Neuronal stem cell (in vitro differentiated cells): Measurements from ENCODE around the gene POU2F2.

Source experiments
- DNase-seq: peaks from one replicate; pipeline ENCODE4 v3.0.0-alpha.2; 2013; ENCODE audit warnings: low spot score
- H2AFZ ChIP-seq: one replicate; pipeline ENCODE4 v1.6.1; 2013; ENCODE audit warnings: mild to moderate bottlenecking, low read length, inconsistent platforms
- H2AK5ac ChIP-seq: 2 replicates; pipeline ENCODE4 v1.6.1; 2013; ENCODE audit warnings: low read depth, mild to moderate bottlenecking, inconsistent platforms, low read length, moderate library complexity, mixed read lengths
- H2BK120ac ChIP-seq: 2 replicates; pipeline ENCODE4 v1.6.1; 2013; ENCODE audit warnings: low read depth, mild to moderate bottlenecking, inconsistent platforms, low read length, moderate library complexity, mixed read lengths
- H2BK12ac ChIP-seq: one replicate; pipeline ENCODE4 v1.6.1; 2013; ENCODE audit warnings: low read length, inconsistent platforms
- H2BK15ac ChIP-seq: 2 replicates; pipeline ENCODE4 v1.6.1; 2013; ENCODE audit warnings: mild to moderate bottlenecking, low read length, inconsistent platforms, mixed read lengths
- H2BK5ac ChIP-seq: one replicate; pipeline ENCODE4 v1.6.1; 2013; ENCODE audit warnings: inconsistent platforms, mild to moderate bottlenecking, low read length, moderate library complexity
- H3K14ac ChIP-seq: one replicate; pipeline ENCODE4 v1.6.1; 2013; ENCODE audit warnings: low read length, inconsistent platforms
- H3K18ac ChIP-seq: 2 replicates; pipeline ENCODE4 v1.6.1; 2013; ENCODE audit warnings: low read length, inconsistent platforms
- H3K23ac ChIP-seq: 2 replicates; pipeline ENCODE4 v1.6.1; 2013; ENCODE audit warnings: low read depth, mild to moderate bottlenecking, mixed read lengths, low read length, inconsistent platforms; ENCODE audit not compliant: poor library complexity
- H3K27ac ChIP-seq: replicated peaks from 3 replicates; pipeline ENCODE4 v1.5.1; 2013; ENCODE audit warnings: low read length, inconsistent platforms
- H3K27me3 ChIP-seq, 3 experiments: 2 replicates each; pipeline ENCODE4 v1.6.1; 2013; ENCODE audit warnings: low read length in 3 of 3, mild to moderate bottlenecking in 2 of 3, inconsistent platforms in 1 of 3, low read depth in 1 of 3, mixed read lengths in 1 of 3, moderate library complexity in 1 of 3; ENCODE audit not compliant: control insufficient read depth in 3 of 3, insufficient read depth in 3 of 3
- H3K36me3 ChIP-seq, 2 donors: replicated peaks in 1 of 2; 2 replicates each; pipeline ENCODE4 v1.6.1; 2013; ENCODE audit warnings: low read length in 2 of 2; ENCODE audit not compliant: control insufficient read depth in 2 of 2, insufficient read depth in 2 of 2
- H3K4ac ChIP-seq: 2 replicates; pipeline ENCODE4 v1.6.1; 2013; ENCODE audit warnings: inconsistent platforms, mild to moderate bottlenecking, low read length, moderate library complexity
- H3K4me1 ChIP-seq, 2 donors: 1 replicate in 1 of 2; 2 replicates in 1 of 2; pipeline ENCODE4 v1.6.1; 2013; ENCODE audit warnings: low read length in 2 of 2, low read depth in 1 of 2; ENCODE audit not compliant: control insufficient read depth in 2 of 2, insufficient read depth in 1 of 2
- H3K4me2 ChIP-seq: one replicate; pipeline ENCODE4 v1.6.1; 2013; ENCODE audit warnings: mild to moderate bottlenecking, low read length, inconsistent platforms; ENCODE audit not compliant: insufficient read depth, poor library complexity, severe bottlenecking
- H3K4me3 ChIP-seq, 2 donors: 2 replicates each; pipeline ENCODE4 v1.5.1; 2013; ENCODE audit warnings: low read length in 2 of 2, mild to moderate bottlenecking in 2 of 2, inconsistent platforms in 1 of 2, moderate library complexity in 1 of 2
- H3K79me1 ChIP-seq: one replicate; pipeline ENCODE4 v1.6.1; 2013; ENCODE audit warnings: low read depth, mild to moderate bottlenecking, inconsistent platforms, low read length, moderate library complexity
- H3K9ac ChIP-seq: one replicate; pipeline ENCODE4 v1.6.1; 2013; ENCODE audit warnings: mild to moderate bottlenecking, low read depth, low read length, inconsistent platforms; ENCODE audit not compliant: poor library complexity
- H3K9me3 ChIP-seq, 2 donors: replicated peaks in 1 of 2; 2 replicates each; pipeline versions ENCODE3 to v1.6.1; 2013; ENCODE audit warnings: low read length in 2 of 2, mild to moderate bottlenecking in 2 of 2, inconsistent platforms in 1 of 2, low read depth in 1 of 2, mixed read lengths in 1 of 2, moderate library complexity in 1 of 2; ENCODE audit not compliant: control insufficient read depth in 2 of 2, insufficient read depth in 1 of 2
- H4K8ac ChIP-seq: one replicate; pipeline ENCODE4 v1.6.1; 2013; ENCODE audit warnings: low read depth, mild to moderate bottlenecking, inconsistent platforms, low read length, moderate library complexity
- H4K91ac ChIP-seq: one replicate; pipeline ENCODE4 v1.6.1; 2013; ENCODE audit warnings: low read length, low read depth, mild to moderate bottlenecking, inconsistent platforms; ENCODE audit not compliant: poor library complexity
- WGBS, 2 donors: extraction: QIAGEN DNeasy Blood & Tissue Kit; methylation state at CpG; one replicate each; pipeline ENCODE4 v1.1.7; 2013; ENCODE audit warnings: missing lambda C conversion rate in 2 of 2, mixed read lengths in 1 of 2; ENCODE audit not compliant: insufficient read length in 2 of 2, insufficient replicate concordance in 1 of 2; ENCODE audit errors: extremely low coverage in 2 of 2; 5-methylcytosine and 5-hydroxymethylcytosine counted together

Gene POU2F2

DNA sequence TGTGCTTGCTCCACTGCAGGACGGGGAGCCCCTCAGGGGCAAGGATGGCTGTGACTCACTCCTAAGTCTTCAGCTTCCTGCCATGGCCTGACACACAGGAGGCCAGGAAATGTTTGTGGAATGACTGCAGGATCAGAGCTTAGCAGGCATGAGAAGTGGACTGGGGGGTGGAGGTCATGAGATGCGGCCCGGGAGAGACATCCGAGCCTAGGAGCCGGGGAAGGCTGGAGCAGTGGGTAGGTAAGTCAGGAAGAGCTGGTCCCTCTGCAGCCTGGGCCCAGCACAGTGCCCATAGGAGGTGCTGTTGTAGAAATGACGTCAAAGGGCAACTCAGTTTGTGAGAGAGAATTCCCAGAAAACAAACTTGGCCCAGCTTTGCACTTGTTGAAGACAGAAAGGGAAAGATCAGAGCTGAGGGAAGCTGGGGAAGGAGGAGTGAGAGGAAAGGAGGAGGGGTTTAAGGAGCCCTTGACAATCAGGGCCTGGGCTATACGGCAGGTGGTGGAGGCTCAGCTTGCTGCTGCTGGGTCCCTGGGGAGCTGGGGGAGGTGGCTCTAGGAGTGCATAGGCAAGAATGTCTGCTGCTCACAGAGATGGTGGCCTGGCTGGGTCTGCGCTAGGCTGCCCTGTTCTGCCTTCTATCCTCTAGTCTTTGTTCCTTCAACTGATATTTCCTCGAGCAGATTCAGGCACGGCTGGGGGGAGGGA, 18.5 kb downstream of the POU2F2 start:
- peaks cover 0 to 7% (median 0%) of the 10 kb centered on the region in 3 experiments for H3K27me3 ChIP-seq
- H3K23ac ChIP-seq, result no peak overlapping the region
- no peak overlapping the region for H3K18ac ChIP-seq
- H3K9ac ChIP-seq, result peak overlapping the region; percentile 13
- H4K91ac ChIP-seq, result no peak overlapping the region
- no peaks in the 10 kb centered on the region for H3K9me3 ChIP-seq
- no peaks in the 10 kb centered on the region for H3K79me1 ChIP-seq
- no peak overlapping the region for H2BK12ac ChIP-seq
- no peak for DNase-seq
- no peak overlapping the region for H2BK15ac ChIP-seq
- H3K14ac ChIP-seq, result peak overlapping the region; percentile 32
- no peak overlapping the region for H4K8ac ChIP-seq
- H2BK120ac ChIP-seq, result no peak overlapping the region
- H2AK5ac ChIP-seq, result no peak overlapping the region
- no peak overlapping the region for H2BK5ac ChIP-seq
- no peak overlapping the region for H3K4me3 ChIP-seq
- no peaks in the 10 kb centered on the region for H3K36me3 ChIP-seq
- peak overlapping the region; percentile 25 for H2AFZ ChIP-seq
- no CpG with 5 or more reads among the region's 10 CpGs for WGBS, 2 donors
- no peak overlapping the region for H3K4ac ChIP-seq
- H3K4me2 ChIP-seq, result no peak overlapping the region
- H3K27ac ChIP-seq, result no peak overlapping the region
- H3K4me1 ChIP-seq, result peaks cover 0 to 13% of the 10 kb centered on the region in 2 donors

DNA sequence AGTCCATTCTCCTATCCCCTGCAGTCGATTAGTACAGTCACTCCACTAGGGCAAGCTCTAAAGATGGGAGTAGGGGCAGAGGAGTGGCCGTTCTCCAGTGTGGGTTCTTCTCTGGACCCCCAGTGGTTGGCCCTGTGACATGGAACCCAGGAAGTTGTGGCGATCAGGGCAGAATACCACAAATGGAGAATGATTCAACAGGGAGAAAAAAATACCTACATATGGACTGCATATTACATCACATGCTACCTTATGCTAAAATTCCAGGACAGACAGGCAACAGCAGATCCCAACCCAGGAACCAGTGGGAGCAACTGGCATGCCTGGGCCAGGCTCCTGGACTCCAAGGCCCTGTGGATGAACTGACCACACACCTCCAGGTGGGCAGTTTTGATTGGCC, 20.4 kb downstream of the POU2F2 start:
- Histone ChIP-seq H4K91ac (no peak overlapping the region), H3K27ac (no peak overlapping the region), H3K36me3 (no peaks in the 10 kb centered on the region), H3K23ac (no peak overlapping the region), H2BK15ac (no peak overlapping the region), H3K79me1 (no peaks in the 10 kb centered on the region), H3K4me1 (peaks cover 0 to 13% of the 10 kb centered on the region in 2 donors), H2BK120ac (no peak overlapping the region), H4K8ac (no peak overlapping the region), H3K14ac (no peak overlapping the region), H3K27me3 (peaks cover 0 to 7% (median 0%) of the 10 kb centered on the region in 3 experiments), H3K4me2 (no peak overlapping the region), H3K9me3 (no peaks in the 10 kb centered on the region), H3K4me3 (no peak overlapping the region), H2AFZ (no peak overlapping the region), H2BK12ac (no peak overlapping the region), H2BK5ac (no peak overlapping the region), H3K9ac (no peak overlapping the region), H3K18ac (no peak overlapping the region), H3K4ac (no peak overlapping the region), H2AK5ac (no peak overlapping the region)
- no CpG with 5 or more reads among the region's 3 CpGs for WGBS, 2 donors
- no peak for DNase-seq

GRCh38 chr19:42111384-42111783, 20.9 kb downstream of the POU2F2 start:
- no peak overlapping the region for H4K91ac ChIP-seq
- H3K27ac ChIP-seq, result no peak overlapping the region
- no peak overlapping the region for H3K4me2 ChIP-seq
- no peaks in the 10 kb centered on the region for H3K9me3 ChIP-seq
- H3K4ac ChIP-seq, result no peak overlapping the region
- no peak overlapping the region for H3K4me3 ChIP-seq
- no peak overlapping the region for H3K9ac ChIP-seq
- no CpG with 5 or more reads among the region's 1 CpG for whole genome bisulfite sequencing, 2 donors
- H3K14ac ChIP-seq, result no peak overlapping the region
- H3K23ac ChIP-seq, result no peak overlapping the region
- no peak overlapping the region for H2AFZ ChIP-seq
- no peak overlapping the region for H2BK120ac ChIP-seq
- no peak overlapping the region for H4K8ac ChIP-seq
- H3K4me1 ChIP-seq, result peaks cover 0 to 13% of the 10 kb centered on the region in 2 donors
- no peak overlapping the region for H2AK5ac ChIP-seq
- no peak overlapping the region for H2BK12ac ChIP-seq
- no peak for DNase-seq
- peaks cover 0 to 7% (median 0%) of the 10 kb centered on the region in 3 experiments for H3K27me3 ChIP-seq
- no peak overlapping the region for H3K18ac ChIP-seq
- no peak overlapping the region for H2BK5ac ChIP-seq
- H3K36me3 ChIP-seq, result no peaks in the 10 kb centered on the region
- H3K79me1 ChIP-seq, result no peaks in the 10 kb centered on the region
- no peak overlapping the region for H2BK15ac ChIP-seq

DNA sequence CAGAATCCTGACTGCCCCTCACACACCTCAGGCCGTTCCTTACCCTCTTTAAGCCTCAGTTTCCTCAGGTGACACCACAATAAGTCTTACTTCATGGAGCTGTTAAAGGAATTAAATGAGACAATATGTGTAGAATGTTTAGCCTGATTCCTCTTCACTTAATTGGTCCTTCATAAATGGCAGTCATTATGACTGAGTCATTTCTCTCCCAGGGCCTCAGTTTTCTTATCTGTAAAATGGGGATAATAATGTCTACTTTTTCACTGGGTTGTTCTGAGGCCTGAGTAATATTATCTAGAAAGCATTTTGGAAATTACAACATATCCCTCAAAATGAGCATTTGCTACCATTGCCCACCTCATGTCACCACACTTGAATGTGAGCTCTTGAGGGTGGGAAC, 21.6 kb downstream of the POU2F2 start:
- H3K4me2 ChIP-seq, result no peak overlapping the region
- no peaks in the 10 kb centered on the region for H3K9me3 ChIP-seq
- peaks cover 0 to 13% of the 10 kb centered on the region in 2 donors for H3K4me1 ChIP-seq
- H3K27me3 ChIP-seq, result peaks cover 0 to 11% (median 0%) of the 10 kb centered on the region in 3 experiments
- no peak overlapping the region for H3K4me3 ChIP-seq
- DNase-seq, result no peak
- H2BK12ac ChIP-seq, result no peak overlapping the region
- WGBS, 2 donors, result no CpG with 5 or more reads among the region's 1 CpG
- no peak overlapping the region for H3K14ac ChIP-seq
- no peak overlapping the region for H3K18ac ChIP-seq
- no peak overlapping the region for H3K27ac ChIP-seq
- H3K4ac ChIP-seq, result no peak overlapping the region
- no peak overlapping the region for H2BK120ac ChIP-seq
- H3K79me1 ChIP-seq, result no peaks in the 10 kb centered on the region
- no peak overlapping the region for H2BK5ac ChIP-seq
- H4K8ac ChIP-seq, result no peak overlapping the region
- H3K23ac ChIP-seq, result no peak overlapping the region
- H4K91ac ChIP-seq, result no peak overlapping the region
- no peak overlapping the region for H2BK15ac ChIP-seq
- no peak overlapping the region for H3K9ac ChIP-seq
- no peaks in the 10 kb centered on the region for H3K36me3 ChIP-seq
- no peak overlapping the region for H2AK5ac ChIP-seq
- no peak overlapping the region for H2AFZ ChIP-seq
